GM18505 (cell line): Measurements from ENCODE around the gene NDRG2.

Experiments
- ATAC-seq: cut with Tn5 transposase; IDR thresholded peaks from one replicate; pipeline ENCODE4 v1.9.1; 2021; ENCODE audit not compliant: unreplicated experiment
- POLR2A ChIP-seq: IDR thresholded peaks from 4 replicates; pipeline ENCODE4 v1.6.1; 2011; ENCODE audit warnings: borderline replicate concordance; ENCODE audit not compliant: insufficient read depth, insufficient read length; ENCODE audit errors: extremely low read depth

The NDRG2 gene

DNA sequence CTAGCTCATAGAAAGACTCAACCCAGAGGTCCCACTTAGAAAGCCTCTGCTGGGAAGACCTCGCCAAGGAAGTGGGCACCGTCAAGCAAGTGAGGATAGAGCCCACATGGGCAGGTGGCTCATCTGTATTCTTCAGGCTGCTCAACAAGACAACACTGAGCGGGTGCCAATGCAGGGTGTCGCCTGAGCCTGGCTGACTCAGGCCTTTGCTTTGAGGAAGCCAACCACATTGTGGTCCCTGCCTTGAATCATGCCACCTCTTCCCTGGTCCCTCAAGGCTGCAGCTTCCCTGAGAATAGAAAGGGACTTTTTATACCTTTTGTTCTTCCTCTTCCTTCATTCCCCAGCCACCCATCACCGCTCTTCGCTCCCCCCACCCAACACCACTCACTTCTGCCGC, 11.9 kb upstream of the NDRG2 start:
- TF ChIP-seq POLR2A, result no peak
- ATAC-seq, result no peak

DNA sequence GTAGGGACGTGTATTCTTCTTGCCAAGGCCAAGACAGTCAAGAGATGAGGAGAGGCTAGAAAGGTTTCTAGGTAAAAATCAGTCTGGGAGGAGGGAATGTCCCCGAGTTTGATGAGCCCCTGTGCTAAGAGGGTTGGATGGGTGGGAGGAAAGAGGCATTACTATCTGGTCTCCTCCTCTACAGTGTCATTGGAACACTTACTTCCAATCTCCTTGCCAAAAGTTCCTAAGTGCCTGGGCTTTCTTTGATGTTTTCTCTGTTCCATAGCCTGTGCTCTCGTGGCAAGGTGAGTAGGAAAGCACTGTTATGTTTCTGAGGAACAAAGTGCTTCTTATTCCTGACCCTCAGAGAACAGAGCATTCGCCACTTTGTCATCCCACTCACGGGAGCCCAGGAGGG, 9.8 kb upstream of the NDRG2 start, which contains the start of gene RNASE13:
Gene RNASE13, minus strand, starts transcription at position 101 of the 400 bp plus-strand sequence. CDS start 519 bp downstream, outside the sequence.
- ATAC-seq, result no peak
- no peak for TF ChIP-seq POLR2A

GRCh38 chr14:21033133-21033698, 8.4 kb upstream of the NDRG2 start:
- ATAC-seq, result no peak
- TF ChIP-seq POLR2A, result no peak

GRCh38 chr14:21032326-21033132, 7.7 kb upstream of the NDRG2 start:
- ATAC-seq, result no peak
- TF ChIP-seq POLR2A, result no peak

GRCh38 chr14:21030531-21030930, 5.7 kb upstream of the NDRG2 start:
- ATAC-seq, result no peak
- no peak for TF ChIP-seq POLR2A

DNA sequence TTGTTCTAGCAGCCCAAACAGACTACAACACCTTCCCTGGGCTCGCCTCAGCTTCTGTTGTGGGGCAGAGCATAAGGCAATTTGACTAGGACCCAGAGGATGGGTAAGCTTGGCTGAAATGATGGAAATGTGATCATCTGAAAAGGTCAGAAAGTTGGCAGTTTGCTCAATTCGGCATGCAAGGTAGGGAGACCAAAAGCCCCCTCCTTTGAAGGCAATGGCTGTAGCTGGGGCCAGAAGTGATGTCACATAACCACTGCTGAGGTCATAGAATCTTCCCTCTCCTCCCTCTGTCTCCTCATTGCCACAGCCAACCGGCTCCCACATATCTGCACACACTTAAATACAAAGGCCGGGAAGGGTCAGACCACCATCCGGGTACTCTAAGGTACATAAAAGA, 5.1 kb upstream of the NDRG2 start, which contains the start of gene TPPP2:
Gene TPPP2, plus strand, starts transcription at position 301 of the 400 bp plus-strand sequence. CDS start 365 bp downstream, outside the sequence.
- no peak for TF ChIP-seq POLR2A
- ATAC-seq, result no peak

DNA sequence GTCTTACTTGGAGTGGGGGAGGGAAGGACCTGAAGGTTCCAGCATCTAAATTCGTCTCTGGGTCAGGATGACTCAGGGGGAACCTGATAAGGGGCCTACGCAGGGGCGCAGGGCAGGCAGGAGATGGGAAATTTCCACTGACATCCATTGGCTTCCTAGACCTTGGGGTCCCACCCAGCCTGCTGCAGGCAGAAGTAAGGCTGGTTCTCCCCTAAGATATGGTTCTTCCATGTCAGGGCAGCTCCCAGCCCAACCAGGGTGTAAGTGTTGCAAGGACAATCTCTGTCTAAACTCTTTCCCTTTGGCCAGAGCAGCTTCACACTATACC, 2.1 kb upstream of the NDRG2 start:
- TF ChIP-seq POLR2A, result no peak
- ATAC-seq, result no peak

DNA sequence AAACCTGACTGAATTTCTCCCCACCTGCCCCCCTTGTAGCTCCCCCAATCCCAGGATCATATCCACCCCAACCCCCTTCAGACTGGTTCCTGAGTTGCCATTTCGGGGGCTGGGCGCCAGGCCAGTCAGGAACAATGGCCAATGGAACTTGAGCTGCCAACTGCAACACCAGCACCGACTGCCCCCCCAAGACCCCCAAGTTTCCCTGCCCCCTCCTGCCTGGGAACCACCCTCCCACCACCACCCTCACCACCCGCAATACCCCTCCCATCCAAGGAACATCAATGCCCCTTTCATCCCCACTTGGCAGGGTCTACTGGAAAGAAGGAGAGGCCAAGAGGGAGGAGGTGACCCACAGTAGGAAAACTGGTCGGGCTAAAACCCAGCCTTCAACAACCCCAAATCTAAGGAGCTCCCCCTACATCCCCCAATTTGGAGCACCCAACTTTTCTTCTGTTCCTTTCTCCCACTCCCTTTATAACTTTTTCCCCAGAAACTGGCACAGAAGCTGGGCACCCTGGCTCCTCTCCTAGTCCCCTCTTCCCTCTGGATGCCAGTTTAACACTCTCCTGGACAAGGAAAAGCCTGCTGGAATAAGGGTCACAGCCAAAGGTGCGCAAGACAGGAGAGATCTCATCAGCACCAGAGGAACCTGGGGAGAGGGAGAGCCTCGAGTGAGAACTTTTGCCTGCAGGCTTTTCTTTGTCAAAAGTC, 1.6 kb upstream of the NDRG2 start:
- TF ChIP-seq POLR2A, result no peak
- no peak for ATAC-seq

DNA sequence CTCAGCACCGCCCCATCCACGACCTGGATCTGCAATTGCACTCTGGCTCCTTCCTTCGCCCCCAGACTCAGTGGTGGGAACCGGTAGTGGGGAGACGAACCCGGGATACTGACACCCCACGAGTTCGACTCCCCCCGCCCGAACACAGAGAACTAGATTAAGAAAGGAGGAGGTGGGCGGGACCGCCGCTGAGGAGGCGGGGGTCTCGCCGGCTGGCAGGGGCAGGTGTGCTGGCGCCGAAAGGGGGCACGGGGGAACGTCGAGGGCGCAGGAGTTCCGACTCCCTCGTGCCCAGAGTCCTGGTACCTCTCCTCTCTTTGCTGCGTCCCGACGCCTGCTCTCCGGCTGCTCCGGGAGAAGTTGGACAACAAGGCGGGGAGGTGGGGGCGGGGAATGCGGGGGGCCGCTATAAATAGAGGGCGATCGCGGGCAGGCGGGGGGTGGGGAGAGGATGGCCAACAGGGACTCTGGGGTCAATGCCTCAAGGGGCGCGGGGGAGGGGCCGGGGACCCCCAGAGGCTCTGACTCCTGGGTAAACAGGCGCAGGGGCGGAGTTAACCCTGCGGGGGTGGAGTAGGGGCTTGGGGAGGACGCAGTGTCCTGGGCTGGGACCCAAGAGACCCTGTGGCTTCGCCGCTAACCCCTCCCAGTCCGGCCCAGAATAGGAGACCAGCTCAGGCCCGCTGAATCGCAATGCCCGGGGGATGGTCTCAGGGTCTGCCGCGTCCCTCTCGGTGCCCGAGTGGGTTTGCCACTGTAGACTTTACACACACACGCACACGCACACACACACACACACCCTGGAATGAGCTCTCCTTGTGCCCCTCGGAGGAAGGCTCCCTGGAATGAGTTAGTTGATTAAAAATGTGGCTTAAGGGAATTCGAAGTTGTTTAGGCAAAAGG, 761 bp upstream of the NDRG2 start:
- TF ChIP-seq POLR2A, result no peak
- no peak for ATAC-seq

- TF ChIP-seq POLR2A, result no peak
- no peak for ATAC-seq
These were observed 860 bp downstream of the NDRG2 start for GRCh38 chr14:21023817-21024584.

GRCh38 chr14:21023174-21023573, 1.7 kb downstream of the NDRG2 start:
- ATAC-seq, result no peak
- no peak for TF ChIP-seq POLR2A

DNA sequence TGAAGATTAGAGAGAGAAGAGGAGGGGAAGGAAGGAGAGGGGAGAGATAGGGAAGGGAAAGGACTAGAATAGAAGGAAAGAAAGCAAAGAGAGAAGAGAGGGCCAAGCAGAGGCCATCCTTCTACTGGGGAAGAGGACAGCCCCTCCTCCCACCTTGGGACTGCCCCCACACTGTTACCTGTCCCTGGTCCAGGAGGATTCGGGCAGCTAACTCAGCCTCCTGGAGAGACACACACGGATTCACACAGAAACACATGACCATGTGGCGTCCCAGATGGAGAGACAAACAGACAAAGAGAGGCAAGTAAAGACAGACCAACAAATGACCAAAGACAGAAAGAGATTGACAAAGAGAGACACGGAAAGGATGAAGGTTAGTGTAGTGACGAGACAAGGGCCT, 2.2 kb downstream of the NDRG2 start:
- ATAC-seq, result no peak
- TF ChIP-seq POLR2A, result no peak
